GM19452 (cell line): Measurements from ENCODE around the gene OR7C2.

Experiments used
- ATAC-seq: cut with Tn5 transposase; IDR thresholded peaks from one replicate; pipeline ENCODE4 v1.9.1; 2021; ENCODE audit not compliant: unreplicated experiment

OR7C2 gene

DNA sequence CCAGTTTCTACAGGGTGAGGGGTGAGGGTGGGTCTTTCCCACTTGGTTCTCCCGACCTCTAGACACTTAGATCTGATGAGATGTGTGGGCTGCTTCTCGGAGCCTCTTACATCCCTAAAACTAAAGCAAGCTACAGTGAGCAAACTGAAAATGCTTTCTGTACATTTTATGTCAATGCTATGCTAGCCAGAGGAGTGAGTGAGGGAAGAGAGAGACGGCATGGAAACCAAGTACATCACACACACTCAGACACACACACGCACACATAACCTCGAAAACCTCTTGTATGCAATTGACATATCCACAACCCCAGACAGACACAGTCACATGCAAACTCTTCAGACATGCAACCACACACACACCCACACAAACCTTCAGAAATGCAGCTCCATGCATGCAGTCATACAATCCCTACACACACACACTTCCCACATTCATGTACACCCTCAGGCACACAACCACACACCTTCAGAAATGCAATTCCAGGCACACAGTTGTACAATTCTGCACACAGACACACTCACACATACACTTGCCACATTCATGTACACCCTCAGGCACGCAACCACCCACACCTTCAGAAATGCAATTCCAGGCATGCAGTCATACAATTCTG lies 37.0 kb downstream of the OR7C2 start:
- ATAC-seq, result no peak

DNA sequence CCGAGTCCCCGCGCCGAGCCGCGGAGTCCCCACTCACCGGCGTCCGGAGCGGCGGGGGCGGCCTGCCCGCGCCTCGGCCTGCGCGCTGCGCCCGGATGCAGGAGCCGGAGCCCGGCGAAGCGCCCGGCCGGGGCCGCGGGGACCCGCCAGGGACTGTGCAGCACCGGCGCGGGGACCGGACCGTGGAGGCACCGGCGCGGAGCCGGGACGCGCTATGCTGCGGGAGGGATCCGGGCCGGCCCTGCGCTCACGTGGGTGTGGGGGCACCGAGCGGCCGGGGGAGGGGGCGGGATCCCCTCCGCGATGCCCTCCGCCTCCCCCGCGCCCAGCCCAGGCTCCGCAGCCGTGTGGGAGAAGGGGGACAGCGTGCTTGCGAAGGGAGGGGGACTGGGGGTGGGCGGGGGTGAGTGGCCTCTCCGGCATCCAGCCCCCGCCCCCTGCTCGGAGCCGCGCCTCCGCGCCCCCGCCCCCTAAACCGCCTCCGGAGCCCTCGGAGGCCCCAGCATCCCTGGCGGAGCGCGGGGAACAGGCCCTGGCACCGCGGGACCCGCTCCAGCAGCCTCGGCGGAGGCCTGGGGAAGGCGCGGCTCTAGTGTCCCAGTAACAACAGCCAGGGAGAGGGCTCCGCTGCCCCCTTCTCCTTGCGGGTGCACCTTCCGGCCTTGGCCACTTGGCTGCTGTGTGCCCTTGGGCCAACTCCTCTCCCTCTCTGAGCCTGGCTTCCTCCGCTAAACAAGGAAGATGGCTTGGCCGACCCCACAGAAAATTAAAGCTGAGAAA lies 38.4 kb downstream of the OR7C2 start, which contains the start of gene SLC1A6:
Gene SLC1A6, minus strand, starts transcription at position 389 of the 780 bp plus-strand sequence. CDS start 6,954 bp downstream, outside the sequence.
- ATAC-seq, result no peak

DNA sequence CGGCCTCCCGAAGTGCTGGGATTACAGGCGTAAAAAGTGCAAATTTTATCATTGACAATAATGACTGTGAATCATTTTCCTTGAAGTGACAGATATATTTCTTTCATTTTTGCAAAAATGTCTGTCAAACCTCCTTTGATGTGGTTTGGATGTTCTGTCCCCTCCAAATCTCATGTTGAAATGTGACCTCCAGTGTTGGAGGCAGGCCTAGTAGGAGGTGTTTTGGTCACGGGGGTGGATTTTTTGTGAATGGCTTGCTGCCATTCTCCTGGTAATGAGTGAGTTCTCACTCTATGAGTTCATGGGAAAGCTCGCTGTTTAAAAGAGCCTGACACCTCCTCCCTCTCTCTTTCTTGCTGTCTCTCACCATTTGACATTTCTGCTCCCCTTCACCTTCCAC lies 43.8 kb downstream of the OR7C2 start:
- ATAC-seq, result no peak
